Spleen (tissue), 7 donors: ENCODE measurements around the gene STAG1.

Source experiments
- CTCF ChIP-seq, 11 experiments: fragments of 200-600 bp in 7 of 11; fragments of 450-650 bp in 4 of 11; sonication (generic) in 4 of 11; IDR thresholded peaks in 8 of 11; conservative IDR thresholded peaks in 3 of 11; 1 replicate in 7 of 11; 2 replicates in 4 of 11; pipeline versions ENCODE4 v1.4.0 to v1.8.0; 2016 to 2021; ENCODE audit warnings: antibody characterized with exemption in 11 of 11, inconsistent platforms in 4 of 11, mild to moderate bottlenecking in 1 of 11
- POLR2A ChIP-seq, 3 donors: fragments of 450-650 bp; IDR thresholded peaks; one replicate each; pipeline ENCODE4 v1.5.1; 2017; ENCODE audit warnings: antibody characterized with exemption in 3 of 3, mild to moderate bottlenecking in 1 of 3
- donor health status: DM: no; HTN: no; CAD: no; lungs with moderate emphysema.
- donor health status: DM: no; HTN: no; CAD: no.
- donor health status: DM: no; HTN: no; CAD: no.

- TF ChIP-seq CTCF (IDR thresholded peaks at IDR 0.05 in 8 of 11, conservative IDR thresholded peaks at IDR 0.05 in 3 of 11) = no peak
- no peak for TF ChIP-seq POLR2A (IDR thresholded peaks at IDR 0.05)
These were observed 40.9 kb downstream of the STAG1 start for GRCh38 chr3:136711277-136711676.
